Astrocyte (in vitro differentiated cells and primary cell): ENCODE data around the gene ZNF775.

Experiments used
- CTCF ChIP-seq: IDR thresholded peaks from 2 replicates; pipeline ENCODE4 v1.5.1; 2011; ENCODE audit warnings: low read depth, mild to moderate bottlenecking, inconsistent platforms, low read length, moderate library complexity; ENCODE audit not compliant: insufficient read depth
- EZH2 ChIP-seq: IDR thresholded peaks from 2 replicates; pipeline ENCODE4 v1.6.1; 2012; ENCODE audit warnings: mild to moderate bottlenecking, low read length, inconsistent platforms; ENCODE audit not compliant: insufficient read depth

GRCh38 chr7:150417863-150418262 is 38.7 kb downstream of the ZNF775 start:
- TF ChIP-seq CTCF, result no peak
- no peak for TF ChIP-seq EZH2
